Type B pancreatic cell (in vitro differentiated cells): ENCODE results near the gene ARHGAP15. TPM values are rescaled to one million over a fixed set of nuclear protein-coding genes. Genes with fewer than 3 reads are reported as not detected.
A peak's percentile ranks its signal among the peaks of the same experiment; 100 is the strongest.

ENCODE experiments used
- DNase-seq: peaks from one replicate; pipeline ENCODE4 v3.0.0; 2021; ENCODE audit warnings: mixed read lengths; ENCODE audit not compliant: unreplicated experiment; ENCODE audit errors: extremely low spot score
- H3K27ac Mint-ChIP-seq: 2 replicates; pipeline ENCODE4 v1.8.0; 2021; ENCODE audit warnings: mild to moderate bottlenecking, mixed read lengths
- H3K27me3 Mint-ChIP-seq: 2 replicates; pipeline ENCODE4 v1.8.0; 2021; ENCODE audit warnings: mixed read lengths
- H3K36me3 Mint-ChIP-seq: 2 replicates; pipeline ENCODE4 v1.8.0; 2021; ENCODE audit warnings: mixed read lengths
- H3K4me1 Mint-ChIP-seq: one replicate; pipeline ENCODE4 v1.8.0; 2021; ENCODE audit warnings: mixed read lengths; ENCODE audit not compliant: unreplicated experiment
- H3K4me3 Mint-ChIP-seq: 2 replicates; pipeline ENCODE4 v1.8.0; 2021; ENCODE audit warnings: mild to moderate bottlenecking, mixed read lengths
- H3K9me3 Mint-ChIP-seq: 2 replicates; pipeline ENCODE4 v1.8.0; 2021; ENCODE audit warnings: mixed read lengths
- total RNA-seq: library from RNA; stranded (reverse); gene quantifications from 2 replicates; pipeline ENCODE4 v1.2.1, GENCODE V29; 2021; ENCODE audit warnings: low replicate concordance
- TF ChIP-seq, protein P1 (sequence below): fragments of 200-600 bp; sonication (generic); conservative IDR thresholded peaks from 2 replicates; pipeline ENCODE4 v1.5.0; 2021; ENCODE audit warnings: antibody characterized with exemption, mild to moderate bottlenecking

Gene ARHGAP15
- total RNA-seq, 1 donor from 2014 or later: not detected

DNA sequence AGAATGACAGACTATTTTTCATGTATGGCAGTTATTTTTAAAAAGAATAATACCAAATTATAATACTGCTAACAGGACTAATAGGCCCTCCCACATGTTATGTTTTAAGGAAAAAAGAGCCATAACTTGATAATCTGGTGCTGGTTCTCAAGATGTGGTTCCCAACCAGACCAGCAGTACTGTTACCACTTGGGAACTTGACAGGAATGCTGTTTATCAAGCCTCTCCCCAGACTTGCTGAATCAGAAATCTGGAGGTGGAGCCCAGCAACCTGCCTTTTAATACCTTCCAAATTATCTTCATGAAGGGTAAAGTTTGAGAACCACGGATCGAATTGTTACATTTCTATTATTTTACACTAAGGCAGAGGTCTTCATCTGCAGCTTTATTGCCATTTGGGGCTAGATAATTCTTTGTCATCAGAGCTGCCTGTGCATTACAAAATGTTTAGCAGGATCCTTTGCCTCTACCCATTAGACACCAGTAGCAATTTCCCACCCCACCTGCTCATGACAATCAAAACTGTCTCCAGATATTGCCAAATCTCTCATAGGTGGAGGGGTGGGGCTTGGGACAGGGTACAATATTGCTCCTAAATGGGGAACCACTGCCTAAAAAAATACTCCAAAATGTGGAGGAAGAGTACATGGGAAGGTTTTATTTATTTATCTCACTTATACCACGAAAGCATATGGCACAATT, 629.6 kb downstream of the ARHGAP15 start:
- Mint-ChIP-seq H3K36me3 (no peaks in the 10 kb centered on the region), H3K4me1 (peaks cover 5% of the 10 kb centered on the region), H3K9me3 (peaks cover 3% of the 10 kb centered on the region), H3K4me3 (no peak overlapping the region), H3K27ac (peak overlapping the region; percentile 27), H3K27me3 (no peaks in the 10 kb centered on the region)
- TF ChIP-seq, protein P1, sequence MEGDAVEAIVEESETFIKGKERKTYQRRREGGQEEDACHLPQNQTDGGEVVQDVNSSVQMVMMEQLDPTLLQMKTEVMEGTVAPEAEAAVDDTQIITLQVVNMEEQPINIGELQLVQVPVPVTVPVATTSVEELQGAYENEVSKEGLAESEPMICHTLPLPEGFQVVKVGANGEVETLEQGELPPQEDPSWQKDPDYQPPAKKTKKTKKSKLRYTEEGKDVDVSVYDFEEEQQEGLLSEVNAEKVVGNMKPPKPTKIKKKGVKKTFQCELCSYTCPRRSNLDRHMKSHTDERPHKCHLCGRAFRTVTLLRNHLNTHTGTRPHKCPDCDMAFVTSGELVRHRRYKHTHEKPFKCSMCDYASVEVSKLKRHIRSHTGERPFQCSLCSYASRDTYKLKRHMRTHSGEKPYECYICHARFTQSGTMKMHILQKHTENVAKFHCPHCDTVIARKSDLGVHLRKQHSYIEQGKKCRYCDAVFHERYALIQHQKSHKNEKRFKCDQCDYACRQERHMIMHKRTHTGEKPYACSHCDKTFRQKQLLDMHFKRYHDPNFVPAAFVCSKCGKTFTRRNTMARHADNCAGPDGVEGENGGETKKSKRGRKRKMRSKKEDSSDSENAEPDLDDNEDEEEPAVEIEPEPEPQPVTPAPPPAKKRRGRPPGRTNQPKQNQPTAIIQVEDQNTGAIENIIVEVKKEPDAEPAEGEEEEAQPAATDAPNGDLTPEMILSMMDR: no peak
- no peak for DNase-seq

DNA sequence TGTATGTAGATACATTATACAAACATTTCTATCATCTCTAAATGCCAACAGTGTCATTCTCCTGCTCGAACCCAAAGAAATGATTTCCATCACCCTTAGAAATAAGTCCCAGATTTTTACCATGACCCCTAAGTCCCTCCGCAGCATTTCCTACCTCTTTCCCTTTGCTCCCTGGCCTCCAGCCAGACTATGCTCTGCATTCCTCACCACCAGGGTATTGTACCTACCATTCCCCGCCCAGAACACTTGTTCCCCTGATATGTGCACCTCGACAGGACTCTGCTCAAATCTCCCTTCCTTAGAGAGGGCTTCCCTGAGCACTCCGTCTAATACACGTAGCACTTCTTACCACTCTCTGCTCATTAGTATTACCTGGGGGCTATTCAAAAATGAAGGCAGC, 630.2 kb downstream of the ARHGAP15 start:
- no peak overlapping the region for H3K4me3 Mint-ChIP-seq
- H3K4me1 Mint-ChIP-seq: peaks cover 5% of the 10 kb centered on the region
- H3K27ac Mint-ChIP-seq: peak overlapping the region; percentile 33
- no peaks in the 10 kb centered on the region for H3K27me3 Mint-ChIP-seq
- H3K9me3 Mint-ChIP-seq: peaks cover 3% of the 10 kb centered on the region
- H3K36me3 Mint-ChIP-seq: no peaks in the 10 kb centered on the region
- TF ChIP-seq, protein P1: no peak
- DNase-seq: no peak

DNA sequence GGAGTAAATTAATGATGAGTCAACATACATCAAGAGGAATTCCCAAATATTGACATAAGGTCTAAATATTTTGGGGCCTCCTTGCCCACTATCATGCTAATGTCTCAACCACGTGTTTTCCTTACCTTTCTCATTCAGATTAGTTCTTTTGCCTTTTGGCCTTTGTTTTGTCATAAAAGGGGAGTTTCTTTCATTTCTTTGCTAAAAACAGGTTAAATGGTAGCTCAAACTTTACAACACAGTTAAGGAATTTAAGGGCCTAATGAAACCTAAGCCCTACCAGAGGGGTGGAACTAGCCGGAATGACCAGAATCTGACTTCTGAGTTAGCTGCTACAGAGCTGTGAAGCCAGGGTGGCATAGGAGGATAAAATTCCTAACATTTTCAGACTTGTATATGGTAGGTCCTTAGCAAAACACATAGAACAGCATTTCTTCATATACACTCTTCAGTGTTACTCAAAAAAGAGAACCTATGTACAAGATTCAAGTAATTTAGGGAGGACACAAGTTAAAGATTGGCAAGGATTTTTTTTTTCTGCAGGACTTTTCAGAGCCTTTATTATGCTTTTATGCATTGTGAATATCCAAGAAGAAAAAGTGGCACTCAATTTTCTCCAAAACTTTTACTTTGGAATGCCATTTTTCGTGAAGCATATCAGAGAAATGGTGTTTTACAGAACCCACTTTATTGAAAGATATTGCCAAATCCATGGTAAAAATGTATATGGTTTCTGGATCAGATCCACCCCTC, 633.1 kb downstream of the ARHGAP15 start:
- TF ChIP-seq, protein P1: no peak
- no peak overlapping the region for H3K27ac Mint-ChIP-seq
- no peaks in the 10 kb centered on the region for H3K27me3 Mint-ChIP-seq
- H3K36me3 Mint-ChIP-seq: no peaks in the 10 kb centered on the region
- H3K4me3 Mint-ChIP-seq: no peak overlapping the region
- H3K9me3 Mint-ChIP-seq: no peaks in the 10 kb centered on the region
- peaks cover 5% of the 10 kb centered on the region for H3K4me1 Mint-ChIP-seq
- DNase-seq: no peak

DNA sequence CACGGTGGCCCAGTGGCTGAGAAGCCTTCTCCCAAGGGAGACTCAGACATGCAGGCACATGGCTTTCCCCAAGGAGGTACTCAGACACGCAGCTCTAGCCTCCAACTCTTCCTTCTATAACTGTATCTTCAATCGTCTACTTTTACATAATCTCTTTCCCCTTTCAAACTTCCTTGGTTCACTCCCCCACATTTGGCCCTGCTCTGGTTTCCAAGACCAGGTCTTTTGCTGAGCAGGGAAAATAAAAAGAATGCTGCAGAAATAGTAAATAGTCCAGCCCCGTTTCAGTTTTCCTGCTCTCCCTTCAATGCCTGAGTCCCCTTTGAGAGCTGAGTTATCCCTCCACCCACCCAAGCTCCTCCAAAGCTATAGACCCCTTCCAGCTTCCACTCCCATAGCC, 635.0 kb downstream of the ARHGAP15 start:
- no peak overlapping the region for H3K4me3 Mint-ChIP-seq
- H3K27me3 Mint-ChIP-seq: no peaks in the 10 kb centered on the region
- H3K36me3 Mint-ChIP-seq: no peaks in the 10 kb centered on the region
- TF ChIP-seq, protein P1: no peak
- H3K27ac Mint-ChIP-seq: no peak overlapping the region
- peaks cover 5% of the 10 kb centered on the region for H3K4me1 Mint-ChIP-seq
- no peaks in the 10 kb centered on the region for H3K9me3 Mint-ChIP-seq
- DNase-seq: no peak

DNA sequence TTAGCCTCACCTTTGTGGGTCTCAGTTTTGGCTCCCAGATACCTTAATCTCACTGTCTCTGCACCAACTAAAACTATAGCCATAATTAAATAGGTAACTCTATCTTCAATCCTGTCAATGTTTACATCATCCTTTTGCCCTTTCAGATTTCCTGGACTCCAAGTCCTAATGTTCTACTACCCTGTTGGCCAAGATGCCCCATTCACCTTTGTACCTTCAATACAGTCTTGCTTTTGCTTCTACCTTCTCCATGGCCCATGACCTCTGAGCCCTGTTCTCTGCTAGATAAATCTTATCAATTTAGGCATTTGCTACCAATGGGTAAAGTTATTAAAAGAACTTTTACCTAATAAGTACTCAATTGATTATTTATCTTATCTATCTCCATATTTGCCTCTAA, 635.5 kb downstream of the ARHGAP15 start:
- Mint-ChIP-seq H3K4me1 (peaks cover under 1% of the 10 kb centered on the region), H3K4me3 (no peak overlapping the region), H3K27me3 (no peaks in the 10 kb centered on the region), H3K36me3 (no peaks in the 10 kb centered on the region), H3K9me3 (no peaks in the 10 kb centered on the region), H3K27ac (no peak overlapping the region)
- DNase-seq: no peak
- TF ChIP-seq, protein P1: no peak
